ENCODE results near the gene MYO1F. TPM values are rescaled to one million over a fixed set of nuclear protein-coding genes. Genes with fewer than 3 reads are reported as not detected.

MYO1F gene
- total RNA-seq: 0.29 and 0.31 TPM in 2 replicates

DNA sequence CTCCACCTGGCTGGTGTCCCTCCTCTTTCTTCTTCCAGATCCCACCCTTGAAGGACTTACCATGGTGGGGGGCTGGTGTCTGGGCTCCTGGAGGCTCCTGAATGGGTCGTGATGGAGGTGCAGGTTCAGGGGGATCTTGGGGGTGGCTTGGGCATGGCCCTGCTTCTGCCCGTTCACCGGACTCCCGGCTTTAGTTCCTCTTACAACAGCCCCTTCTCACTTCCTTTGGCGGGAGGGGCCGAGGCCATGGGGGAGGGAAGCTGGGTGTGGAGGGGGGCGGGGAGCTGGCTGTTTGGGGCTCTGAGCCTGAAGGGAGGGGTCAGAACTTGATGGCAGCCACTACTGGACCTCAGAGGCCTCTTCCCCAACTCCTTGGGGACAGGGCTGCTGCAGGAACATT lies at the start of gene MYO1F:
MYO1F (minus strand) TSS at position 196 of the 400 bp plus-strand sequence; CDS start at position 63, 133 bp downstream.

DNA sequence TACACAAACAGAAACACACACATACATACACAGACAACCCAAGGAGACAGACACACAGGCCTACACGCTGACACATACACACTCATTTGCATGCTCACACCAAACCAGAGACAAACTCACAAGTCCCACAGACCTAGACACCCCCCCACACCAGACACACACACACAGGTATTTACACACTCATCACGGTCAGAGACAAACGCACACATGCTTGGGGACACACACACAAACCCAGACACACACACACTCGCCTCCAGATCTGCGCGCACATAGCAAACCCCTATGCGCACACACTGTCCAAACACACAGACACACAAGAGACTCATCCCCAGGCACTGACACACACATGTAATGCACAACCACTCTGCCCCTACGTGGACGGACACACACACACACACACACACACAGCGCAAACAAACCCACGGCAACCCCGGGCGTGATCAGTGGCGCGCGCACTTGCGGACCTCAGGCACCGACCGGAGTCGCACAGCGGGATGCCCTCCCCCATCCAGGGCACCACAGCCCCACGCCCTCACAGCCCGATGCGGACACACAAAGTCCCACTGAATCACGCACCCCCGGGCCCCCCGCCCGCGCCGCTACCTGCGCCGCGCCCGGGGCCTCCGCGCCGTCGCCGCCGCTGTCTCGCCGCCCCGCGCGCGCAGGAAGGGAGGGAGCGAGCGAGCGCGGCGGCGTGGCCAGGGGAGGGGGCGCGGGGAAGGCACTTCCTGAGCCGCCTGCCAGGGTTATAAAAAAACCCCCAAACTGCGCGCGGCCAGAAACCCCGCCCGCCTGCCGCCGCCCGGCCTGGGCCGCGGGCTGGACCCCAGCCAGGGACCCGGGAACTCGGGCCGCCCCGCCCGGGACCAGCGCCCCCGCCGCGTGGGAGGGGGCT lies 33.0 kb upstream of the MYO1F start, which contains the start of gene ADAMTS10:
ADAMTS10 (minus strand) TSS at position 675 of the 895 bp plus-strand sequence. CDS start 5,005 bp downstream, outside the sequence.

DNA sequence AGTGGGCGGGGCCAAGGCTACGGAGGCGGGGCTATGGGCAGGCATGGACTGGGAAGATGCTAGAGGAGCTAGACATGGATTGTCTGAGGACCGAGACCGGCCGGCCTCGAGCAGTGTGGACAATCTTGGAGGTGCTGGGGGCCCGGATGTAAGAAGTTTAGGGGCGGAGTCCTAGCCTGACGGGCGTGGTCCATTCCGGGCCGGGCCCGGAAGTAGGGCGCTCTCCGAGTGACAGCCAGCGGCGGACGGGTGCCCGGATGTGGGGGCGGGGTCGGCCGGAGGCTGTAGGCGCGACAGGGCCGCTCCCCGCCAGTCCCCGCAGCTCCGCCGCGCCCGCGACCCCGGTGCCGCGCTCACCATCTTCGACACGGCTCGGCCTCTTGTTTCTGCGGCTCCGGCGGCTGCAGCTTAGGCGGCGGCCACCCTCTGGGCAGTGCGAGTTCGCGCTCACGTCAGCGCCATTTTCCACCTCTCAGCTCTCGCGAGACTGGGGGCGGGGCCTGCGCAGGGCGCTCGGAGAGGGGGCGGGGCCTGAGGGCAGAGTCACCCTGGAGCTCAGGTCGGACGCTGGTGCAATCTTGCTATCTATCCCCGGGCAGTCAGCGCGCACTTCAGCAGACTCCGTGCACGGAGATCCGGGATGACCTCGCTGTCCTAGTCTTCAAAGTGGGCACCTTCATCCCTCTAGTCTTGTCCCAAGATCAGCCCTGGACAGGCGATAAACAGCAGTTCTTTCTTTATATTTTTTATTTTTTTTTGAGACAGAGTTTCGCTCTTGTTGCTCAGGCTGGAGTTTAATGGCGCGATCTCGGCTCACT lies 63.3 kb downstream of the MYO1F start, which contains the start of gene ZNF414:
ZNF414 (minus strand) TSS at position 481 of the 818 bp plus-strand sequence; CDS start at position 360, 121 bp downstream.

Other genes with a start within 250 kb of the MYO1F start
- gene KANK3, start 234.2 kb downstream of the MYO1F start, total RNA-seq: 1.00 and 2.2 TPM in 2 replicates
- gene ANGPTL4, start 213.3 kb downstream of the MYO1F start, total RNA-seq: 112 and 127 TPM in 2 replicates
- 44.8 and 48.0 TPM in 2 replicates for gene RAB11B, start 187.1 kb downstream of the MYO1F start, total RNA-seq
- 19.6 and 35.1 TPM in 2 replicates for gene MARCHF2, start 164.1 kb downstream of the MYO1F start, total RNA-seq
- gene HNRNPM, start 132.5 kb downstream of the MYO1F start, total RNA-seq: 50.4 and 55.7 TPM in 2 replicates
- not detected in 2 replicates for gene PRAM1, start 74.8 kb downstream of the MYO1F start, total RNA-seq
- 17.0 and 22.7 TPM in 2 replicates for gene ZNF414, start 63.3 kb downstream of the MYO1F start, total RNA-seq
- 5.7 and 7.9 TPM in 2 replicates for gene ADAMTS10, start 33.3 kb upstream of the MYO1F start, total RNA-seq
- not detected in 2 replicates for gene NFILZ, start 53.2 kb upstream of the MYO1F start, total RNA-seq
- gene ACTL9, start 121.4 kb upstream of the MYO1F start, total RNA-seq: not detected in 2 replicates
- gene OR2Z1, start 144.2 kb upstream of the MYO1F start, total RNA-seq: not detected in 2 replicates